ENCODE results near the gene BBS9.

Gene BBS9

GRCh38 chr7:33623267-33623666 lies 493.9 kb downstream of the BBS9 start:
- in situ Hi-C loops (cut with MboI; ENCODE audit: low pct_unique_long_range_greater_than_20kb, low sequenced_read_pairs, unreplicated experiment): no loop called here
- TF ChIP-seq CTCF (IDR thresholded peaks at IDR 0.05; ENCODE audit: extremely low read depth, insufficient read depth, missing control alignments): no peak
- no peak for DNase-seq (ENCODE audit: low spot score)

- no peak for DNase-seq (ENCODE audit: low spot score)
- in situ Hi-C loops (cut with MboI; ENCODE audit: low pct_unique_long_range_greater_than_20kb, low sequenced_read_pairs, unreplicated experiment): no loop called here
- TF ChIP-seq CTCF (IDR thresholded peaks at IDR 0.05; ENCODE audit: extremely low read depth, insufficient read depth, missing control alignments): no peak
Observed at GRCh38 chr7:33624215-33624614, 494.9 kb downstream of the BBS9 start.

- DNase-seq (ENCODE audit: low spot score): no peak
- no peak for TF ChIP-seq CTCF (IDR thresholded peaks at IDR 0.05; ENCODE audit: extremely low read depth, insufficient read depth, missing control alignments)
- in situ Hi-C loops (cut with MboI; ENCODE audit: low pct_unique_long_range_greater_than_20kb, low sequenced_read_pairs, unreplicated experiment): no loop called here
Observed at GRCh38 chr7:33626869-33627268, 497.5 kb downstream of the BBS9 start.

GRCh38 chr7:33627741-33628140 lies 498.4 kb downstream of the BBS9 start:
- DNase-seq (ENCODE audit: low spot score): no peak
- in situ Hi-C loops (cut with MboI; ENCODE audit: low pct_unique_long_range_greater_than_20kb, low sequenced_read_pairs, unreplicated experiment): no loop called here
- TF ChIP-seq CTCF (IDR thresholded peaks at IDR 0.05; ENCODE audit: extremely low read depth, insufficient read depth, missing control alignments): no peak

- no peak for DNase-seq (ENCODE audit: low spot score)
- no peak for TF ChIP-seq CTCF (IDR thresholded peaks at IDR 0.05; ENCODE audit: extremely low read depth, insufficient read depth, missing control alignments)
- in situ Hi-C loops (cut with MboI; ENCODE audit: low pct_unique_long_range_greater_than_20kb, low sequenced_read_pairs, unreplicated experiment): no loop called here
Observed at GRCh38 chr7:33628894-33629293, 499.5 kb downstream of the BBS9 start.

- no peak for DNase-seq (ENCODE audit: low spot score)
- in situ Hi-C loops (cut with MboI; ENCODE audit: low pct_unique_long_range_greater_than_20kb, low sequenced_read_pairs, unreplicated experiment): no loop called here
- TF ChIP-seq CTCF (IDR thresholded peaks at IDR 0.05; ENCODE audit: extremely low read depth, insufficient read depth, missing control alignments): no peak
Observed at GRCh38 chr7:33630359-33630758, 501.0 kb downstream of the BBS9 start.

- TF ChIP-seq CTCF (IDR thresholded peaks at IDR 0.05; ENCODE audit: extremely low read depth, insufficient read depth, missing control alignments): no peak
Observed at GRCh38 chr7:33632322-33632721, 503.0 kb downstream of the BBS9 start.

More at GRCh38 chr7:33632322-33632721, 503.0 kb downstream of the BBS9 start:
- in situ Hi-C loops (cut with MboI; ENCODE audit: low pct_unique_long_range_greater_than_20kb, low sequenced_read_pairs, unreplicated experiment): no loop called here
- no peak for DNase-seq (ENCODE audit: low spot score)
